ENCODE measurements around the gene CDK2AP2. TPM values are rescaled to one million over a fixed set of nuclear protein-coding genes. Genes with fewer than 3 reads are reported as not detected.
"Not testable (repeated sequence)": the region's sequence is repeated elsewhere in the genome, so short reads cannot be mapped to it uniquely, and the experiment has no call there.

Gene CDK2AP2
- total RNA-seq, 1 donor from 2014 or later: 2.6 TPM

- no peak overlapping the region for H3K27ac ChIP-seq (ENCODE audit: low read depth, low read length)
- H3K4me3 ChIP-seq (ENCODE audit: low read length in 3 of 3): no peak overlapping the region
- no peaks in the 10 kb centered on the region for H3K27me3 ChIP-seq (ENCODE audit: control insufficient read depth in 3 of 3, insufficient read depth in 3 of 3, low read length in 3 of 3)
- no peak overlapping the region for H3K9ac ChIP-seq (ENCODE audit: low read depth in 1 of 3, low read length in 3 of 3)
- peaks cover 21 to 30% (median 29%) of the 10 kb centered on the region in 3 donors for H3K36me3 ChIP-seq (ENCODE audit: control insufficient read depth in 3 of 3, insufficient read depth in 3 of 3, low read length in 3 of 3)
- H3K9me3 ChIP-seq (ENCODE audit: control insufficient read depth in 3 of 3, low read length in 3 of 3): no peaks in the 10 kb centered on the region
- H3K4me1 ChIP-seq (ENCODE audit: control insufficient read depth in 3 of 3, insufficient read depth in 3 of 3, low read length in 3 of 3): peaks cover 0 to 4% (median 0%) of the 10 kb centered on the region in 3 donors
These were observed 16.5 kb downstream of the CDK2AP2 start for GRCh38 chr11:67491276-67492068.

- Histone ChIP-seq H3K9ac (ENCODE audit: low read depth in 1 of 3, low read length in 3 of 3) (no peak overlapping the region), H3K27ac (ENCODE audit: low read depth, low read length) (no peak overlapping the region), H3K4me1 (ENCODE audit: control insufficient read depth in 3 of 3, insufficient read depth in 3 of 3, low read length in 3 of 3) (peaks cover 0 to 9% (median 0%) of the 10 kb centered on the region in 3 donors), H3K4me3 (ENCODE audit: low read length in 3 of 3) (no peak overlapping the region), H3K36me3 (ENCODE audit: control insufficient read depth in 3 of 3, insufficient read depth in 3 of 3, low read length in 3 of 3) (peaks cover 20 to 30% (median 29%) of the 10 kb centered on the region in 3 donors), H3K27me3 (ENCODE audit: control insufficient read depth in 3 of 3, insufficient read depth in 3 of 3, low read length in 3 of 3) (no peaks in the 10 kb centered on the region), H3K9me3 (ENCODE audit: control insufficient read depth in 3 of 3, low read length in 3 of 3) (no peaks in the 10 kb centered on the region)
These were observed 17.3 kb downstream of the CDK2AP2 start for GRCh38 chr11:67490727-67491065.

- Histone ChIP-seq H3K9ac (ENCODE audit: low read depth in 1 of 3, low read length in 3 of 3) (no peak overlapping the region), H3K27ac (ENCODE audit: low read depth, low read length) (no peak overlapping the region), H3K27me3 (ENCODE audit: control insufficient read depth in 3 of 3, insufficient read depth in 3 of 3, low read length in 3 of 3) (no peaks in the 10 kb centered on the region), H3K4me1 (ENCODE audit: control insufficient read depth in 3 of 3, insufficient read depth in 3 of 3, low read length in 3 of 3) (peaks cover 0 to 9% (median 0%) of the 10 kb centered on the region in 3 donors), H3K4me3 (ENCODE audit: low read length in 3 of 3) (no peak overlapping the region), H3K9me3 (ENCODE audit: control insufficient read depth in 3 of 3, low read length in 3 of 3) (no peaks in the 10 kb centered on the region), H3K36me3 (ENCODE audit: control insufficient read depth in 3 of 3, insufficient read depth in 3 of 3, low read length in 3 of 3) (peaks cover 20 to 30% (median 29%) of the 10 kb centered on the region in 3 donors)
These were observed 17.9 kb downstream of the CDK2AP2 start for GRCh38 chr11:67489885-67490726.

GRCh38 chr11:67489203-67489884 is 18.6 kb downstream of the CDK2AP2 start:
- Histone ChIP-seq H3K9ac (ENCODE audit: low read depth in 1 of 3, low read length in 3 of 3) (no peak overlapping the region), H3K9me3 (ENCODE audit: control insufficient read depth in 3 of 3, low read length in 3 of 3) (no peaks in the 10 kb centered on the region), H3K27me3 (ENCODE audit: control insufficient read depth in 3 of 3, insufficient read depth in 3 of 3, low read length in 3 of 3) (no peaks in the 10 kb centered on the region), H3K4me3 (ENCODE audit: low read length in 3 of 3) (no peak overlapping the region), H3K4me1 (ENCODE audit: control insufficient read depth in 3 of 3, insufficient read depth in 3 of 3, low read length in 3 of 3) (peaks cover 4 to 16% (median 6%) of the 10 kb centered on the region in 3 donors), H3K27ac (ENCODE audit: low read depth, low read length) (no peak overlapping the region), H3K36me3 (ENCODE audit: control insufficient read depth in 3 of 3, insufficient read depth in 3 of 3, low read length in 3 of 3) (peaks cover 20 to 30% (median 29%) of the 10 kb centered on the region in 3 donors)

GRCh38 chr11:67486481-67487195 is 21.3 kb downstream of the CDK2AP2 start:
- no peak overlapping the region for H3K4me3 ChIP-seq (ENCODE audit: low read length in 3 of 3)
- peaks cover 17 to 25% (median 25%) of the 10 kb centered on the region in 3 donors for H3K36me3 ChIP-seq (ENCODE audit: control insufficient read depth in 3 of 3, insufficient read depth in 3 of 3, low read length in 3 of 3)
- no peaks in the 10 kb centered on the region for H3K27me3 ChIP-seq (ENCODE audit: control insufficient read depth in 3 of 3, insufficient read depth in 3 of 3, low read length in 3 of 3)
- peaks cover 17 to 30% (median 18%) of the 10 kb centered on the region in 3 donors for H3K4me1 ChIP-seq (ENCODE audit: control insufficient read depth in 3 of 3, insufficient read depth in 3 of 3, low read length in 3 of 3)
- no peak overlapping the region for H3K9ac ChIP-seq (ENCODE audit: low read depth in 1 of 3, low read length in 3 of 3)
- no peak overlapping the region for H3K27ac ChIP-seq (ENCODE audit: low read depth, low read length)
- no peaks in the 10 kb centered on the region for H3K9me3 ChIP-seq (ENCODE audit: control insufficient read depth in 3 of 3, low read length in 3 of 3)

GRCh38 chr11:67485873-67486361 is 22.0 kb downstream of the CDK2AP2 start:
- peaks cover 17 to 30% (median 18%) of the 10 kb centered on the region in 3 donors for H3K4me1 ChIP-seq (ENCODE audit: control insufficient read depth in 3 of 3, insufficient read depth in 3 of 3, low read length in 3 of 3)
- not testable (repeated sequence) for H3K27ac ChIP-seq (ENCODE audit: low read depth, low read length); H3K9ac ChIP-seq (ENCODE audit: low read depth in 1 of 3, low read length in 3 of 3); H3K9me3 ChIP-seq (ENCODE audit: control insufficient read depth in 3 of 3, low read length in 3 of 3); H3K27me3 ChIP-seq (ENCODE audit: control insufficient read depth in 3 of 3, insufficient read depth in 3 of 3, low read length in 3 of 3); H3K4me3 ChIP-seq (ENCODE audit: low read length in 3 of 3)
- peaks cover 17 to 25% (median 20%) of the 10 kb centered on the region in 3 donors for H3K36me3 ChIP-seq (ENCODE audit: control insufficient read depth in 3 of 3, insufficient read depth in 3 of 3, low read length in 3 of 3)

GRCh38 chr11:67484847-67485311 is 23.1 kb downstream of the CDK2AP2 start:
- H3K9me3 ChIP-seq (ENCODE audit: control insufficient read depth in 3 of 3, low read length in 3 of 3): no peaks in the 10 kb centered on the region
- H3K4me3 ChIP-seq (ENCODE audit: low read length in 3 of 3): peak overlapping the region in 1 of 3 donors; percentile 6
- H3K9ac ChIP-seq (ENCODE audit: low read depth in 1 of 3, low read length in 3 of 3): peak overlapping the region in 2 of 3 donors; percentile 12 to 50
- no peak overlapping the region for H3K27ac ChIP-seq (ENCODE audit: low read depth, low read length)
- H3K27me3 ChIP-seq (ENCODE audit: control insufficient read depth in 3 of 3, insufficient read depth in 3 of 3, low read length in 3 of 3): no peaks in the 10 kb centered on the region
- peaks cover 17 to 30% (median 18%) of the 10 kb centered on the region in 3 donors for H3K4me1 ChIP-seq (ENCODE audit: control insufficient read depth in 3 of 3, insufficient read depth in 3 of 3, low read length in 3 of 3)
- peaks cover 13 to 19% (median 18%) of the 10 kb centered on the region in 3 donors for H3K36me3 ChIP-seq (ENCODE audit: control insufficient read depth in 3 of 3, insufficient read depth in 3 of 3, low read length in 3 of 3)

GRCh38 chr11:67483831-67484665 is 23.9 kb downstream of the CDK2AP2 start:
- Histone ChIP-seq H3K9me3 (ENCODE audit: control insufficient read depth in 3 of 3, low read length in 3 of 3) (no peaks in the 10 kb centered on the region), H3K27me3 (ENCODE audit: control insufficient read depth in 3 of 3, insufficient read depth in 3 of 3, low read length in 3 of 3) (no peaks in the 10 kb centered on the region), H3K4me1 (ENCODE audit: control insufficient read depth in 3 of 3, insufficient read depth in 3 of 3, low read length in 3 of 3) (peaks cover 17 to 26% (median 18%) of the 10 kb centered on the region in 3 donors), H3K36me3 (ENCODE audit: control insufficient read depth in 3 of 3, insufficient read depth in 3 of 3, low read length in 3 of 3) (peaks cover 10 to 11% (median 11%) of the 10 kb centered on the region in 3 donors), H3K27ac (ENCODE audit: low read depth, low read length) (no peak overlapping the region), H3K4me3 (ENCODE audit: low read length in 3 of 3) (peak overlapping the region; percentile 91 to 97 (median 92)), H3K9ac (ENCODE audit: low read depth in 1 of 3, low read length in 3 of 3) (peak overlapping the region; percentile 12 to 50 (median 25))
